Fibroblast of lung (primary cell): Measurements from ENCODE around the gene ZNF22. TPM values are rescaled to one million over a fixed set of nuclear protein-coding genes. Genes with fewer than 3 reads are reported as not detected.
A peak's percentile ranks its signal among the peaks of the same experiment; 100 is the strongest.

Experiments
- DNase-seq, 2 donors: peaks; one replicate each; pipeline versions ENCODE4 v3.0.0 to v3.0.0-alpha.2; 2010; ENCODE audit warnings: low read depth in 2 of 2
- H2AFZ ChIP-seq: 2 replicates; pipeline ENCODE4 v1.5.1; 2012; ENCODE audit warnings: low read length, control low read depth, inconsistent platforms
- H3K27ac ChIP-seq: 2 replicates; pipeline ENCODE4 v1.5.1; 2011; ENCODE audit warnings: low read length, control low read depth; ENCODE audit not compliant: insufficient read depth
- H3K27me3 ChIP-seq: 2 replicates; pipeline ENCODE4 v1.5.1; 2011; ENCODE audit warnings: mild to moderate bottlenecking, low read length; ENCODE audit not compliant: control insufficient read depth, insufficient read depth
- H3K36me3 ChIP-seq: 2 replicates; pipeline ENCODE4 v1.5.1; 2011; ENCODE audit warnings: low read length; ENCODE audit not compliant: control insufficient read depth, insufficient read depth
- H3K4me1 ChIP-seq: 2 replicates; pipeline ENCODE4 v1.5.1; 2011; ENCODE audit warnings: low read length; ENCODE audit not compliant: control insufficient read depth, insufficient read depth; ENCODE audit errors: extremely low read depth
- H3K4me2 ChIP-seq: 2 replicates; pipeline ENCODE4 v1.5.1; 2011; ENCODE audit warnings: low read length, control low read depth; ENCODE audit not compliant: insufficient read depth; ENCODE audit errors: extremely low read depth
- H3K4me3 ChIP-seq, 4 experiments: fragments of 200-600 bp in 1 of 4; sonication (generic) in 1 of 4; replicated peaks in 1 of 4; 2 replicates each; pipeline ENCODE4 v1.5.1; 2011 to 2016; ENCODE audit warnings: low read length in 4 of 4, low read depth in 3 of 4, mild to moderate bottlenecking in 3 of 4, control low read depth in 2 of 4, inconsistent platforms in 1 of 4, mixed read lengths in 1 of 4; ENCODE audit not compliant: insufficient read depth in 1 of 4; ENCODE audit errors: control extremely low read depth in 1 of 4
- H3K79me2 ChIP-seq: 2 replicates; pipeline ENCODE4 v1.5.1; 2012; ENCODE audit warnings: mild to moderate bottlenecking, low read length, inconsistent platforms; ENCODE audit not compliant: control insufficient read depth, insufficient read depth
- H3K9ac ChIP-seq: 2 replicates; pipeline ENCODE4 v1.5.1; 2011; ENCODE audit warnings: mild to moderate bottlenecking, low read length, control low read depth; ENCODE audit not compliant: insufficient read depth
- H3K9me3 ChIP-seq: 2 replicates; pipeline ENCODE4 v1.5.1; 2012; ENCODE audit warnings: low read depth, low read length; ENCODE audit not compliant: control insufficient read depth, insufficient read depth
- H4K20me1 ChIP-seq: 2 replicates; pipeline ENCODE4 v1.5.1; 2011; ENCODE audit warnings: low read length; ENCODE audit not compliant: control insufficient read depth, insufficient read depth; ENCODE audit errors: extremely low read depth
- EZH2 ChIP-seq: IDR thresholded peaks from 2 replicates; pipeline ENCODE4 v1.5.1; 2012; ENCODE audit warnings: low read length, control low read depth, mild to moderate bottlenecking; ENCODE audit errors: missing control alignments
- polyA plus RNA-seq, 2 donors: library from polyadenylated mRNA; depleted of rRNA in 1 of 2; stranded (reverse) in 1 of 2; unstranded in 1 of 2; fragments of >200 nt; gene quantifications; 2 replicates each; pipeline ENCODE4 v1.2.1, GENCODE V29; 2011 to 2012; ENCODE audit warnings: missing spikeins in 1 of 2
- total RNA-seq: library from RNA; depleted of rRNA; stranded (reverse); fragments of >200 nt; gene quantifications from 2 replicates; pipeline ENCODE4 v1.2.1, GENCODE V29; 2014
- TF ChIP-seq, protein P1 (sequence below), 2 donors: IDR thresholded peaks in 1 of 2; conservative IDR thresholded peaks in 1 of 2; 1 replicate in 1 of 2; 2 replicates in 1 of 2; pipeline ENCODE4 v1.5.1; 2011 to 2012; ENCODE audit warnings: low read length in 2 of 2, control low read depth in 1 of 2, inconsistent platforms in 1 of 2, low read depth in 1 of 2, mild to moderate bottlenecking in 1 of 2

Gene ZNF22
- total and polyA plus RNA-seq, 2 donors (not counting 1 experiment from before 2014, with no cell fraction given), result 16.0 to 23.0 TPM

GRCh38 chr10:44998146-44998631 lies 2.5 kb upstream of the ZNF22 start:
- no peaks in the 10 kb centered on the region for H3K36me3 ChIP-seq
- H3K9me3 ChIP-seq, result no peaks in the 10 kb centered on the region
- peaks cover 13% of the 10 kb centered on the region for H3K79me2 ChIP-seq
- H3K4me3 ChIP-seq, result no peak overlapping the region
- no peak overlapping the region for H3K4me2 ChIP-seq
- peak; percentile 52 to 54 for DNase-seq
- no peak for TF ChIP-seq EZH2
- TF ChIP-seq, protein P1, sequence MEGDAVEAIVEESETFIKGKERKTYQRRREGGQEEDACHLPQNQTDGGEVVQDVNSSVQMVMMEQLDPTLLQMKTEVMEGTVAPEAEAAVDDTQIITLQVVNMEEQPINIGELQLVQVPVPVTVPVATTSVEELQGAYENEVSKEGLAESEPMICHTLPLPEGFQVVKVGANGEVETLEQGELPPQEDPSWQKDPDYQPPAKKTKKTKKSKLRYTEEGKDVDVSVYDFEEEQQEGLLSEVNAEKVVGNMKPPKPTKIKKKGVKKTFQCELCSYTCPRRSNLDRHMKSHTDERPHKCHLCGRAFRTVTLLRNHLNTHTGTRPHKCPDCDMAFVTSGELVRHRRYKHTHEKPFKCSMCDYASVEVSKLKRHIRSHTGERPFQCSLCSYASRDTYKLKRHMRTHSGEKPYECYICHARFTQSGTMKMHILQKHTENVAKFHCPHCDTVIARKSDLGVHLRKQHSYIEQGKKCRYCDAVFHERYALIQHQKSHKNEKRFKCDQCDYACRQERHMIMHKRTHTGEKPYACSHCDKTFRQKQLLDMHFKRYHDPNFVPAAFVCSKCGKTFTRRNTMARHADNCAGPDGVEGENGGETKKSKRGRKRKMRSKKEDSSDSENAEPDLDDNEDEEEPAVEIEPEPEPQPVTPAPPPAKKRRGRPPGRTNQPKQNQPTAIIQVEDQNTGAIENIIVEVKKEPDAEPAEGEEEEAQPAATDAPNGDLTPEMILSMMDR (conservative IDR thresholded peaks at IDR 0.05 in 1 of 2, IDR thresholded peaks at IDR 0.05 in 1 of 2; ENCODE audit: low read depth in 1 of 2, low read length in 2 of 2), result no peak
- H3K9ac ChIP-seq, result no peak overlapping the region
- H3K4me1 ChIP-seq, result peaks cover 24% of the 10 kb centered on the region
- no peak overlapping the region for H2AFZ ChIP-seq
- H3K27ac ChIP-seq, result no peak overlapping the region
- H3K27me3 ChIP-seq, result no peaks in the 10 kb centered on the region
- no peaks in the 10 kb centered on the region for H4K20me1 ChIP-seq

DNA sequence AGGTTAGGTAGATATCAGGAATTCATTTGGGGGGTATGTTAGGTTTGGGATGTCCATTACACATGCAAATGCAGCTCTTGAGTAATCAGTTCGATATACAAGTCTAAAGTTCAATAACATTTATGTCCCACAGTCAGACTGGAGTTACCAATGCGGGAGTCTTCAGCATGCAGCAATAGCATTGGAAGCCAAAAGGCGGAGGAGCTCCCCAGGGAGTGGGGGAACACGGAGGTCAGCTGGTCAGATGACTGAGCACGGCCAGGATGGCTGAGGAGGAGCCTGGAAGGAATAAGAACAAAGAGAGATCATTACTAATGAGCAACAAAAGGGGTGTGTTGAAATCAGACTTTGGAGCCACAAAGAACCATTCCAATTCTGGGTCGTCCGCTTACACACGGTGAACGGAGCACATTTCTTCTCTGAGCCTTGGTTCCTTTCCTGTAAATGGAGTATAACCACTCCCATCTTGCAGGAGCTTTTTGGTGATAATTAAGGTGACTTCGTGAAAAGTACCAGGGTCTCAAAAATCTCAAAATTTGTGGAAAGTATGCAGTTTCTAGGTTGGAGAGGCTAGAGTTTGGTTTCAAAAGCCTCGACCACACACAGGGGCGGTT lies 478 bp upstream of the ZNF22 start:
- Histone ChIP-seq H4K20me1 (no peaks in the 10 kb centered on the region), H3K27ac (peak overlapping the region; percentile 88), H3K27me3 (no peaks in the 10 kb centered on the region), H3K4me3 (peak overlapping the region; percentile 27 to 77 (median 58)), H3K36me3 (peaks cover 2% of the 10 kb centered on the region), H3K9me3 (no peaks in the 10 kb centered on the region), H3K9ac (peak overlapping the region; percentile 85), H3K4me1 (peaks cover 9% of the 10 kb centered on the region), H3K4me2 (peak overlapping the region; percentile 53), H3K79me2 (peaks cover 17% of the 10 kb centered on the region), H2AFZ (peak overlapping the region; percentile 23)
- TF ChIP-seq, protein P1 (conservative IDR thresholded peaks at IDR 0.05 in 1 of 2, IDR thresholded peaks at IDR 0.05 in 1 of 2; ENCODE audit: low read depth in 1 of 2, low read length in 2 of 2), result no peak
- no peak for TF ChIP-seq EZH2
- peak; percentile 51 to 76 for DNase-seq

DNA sequence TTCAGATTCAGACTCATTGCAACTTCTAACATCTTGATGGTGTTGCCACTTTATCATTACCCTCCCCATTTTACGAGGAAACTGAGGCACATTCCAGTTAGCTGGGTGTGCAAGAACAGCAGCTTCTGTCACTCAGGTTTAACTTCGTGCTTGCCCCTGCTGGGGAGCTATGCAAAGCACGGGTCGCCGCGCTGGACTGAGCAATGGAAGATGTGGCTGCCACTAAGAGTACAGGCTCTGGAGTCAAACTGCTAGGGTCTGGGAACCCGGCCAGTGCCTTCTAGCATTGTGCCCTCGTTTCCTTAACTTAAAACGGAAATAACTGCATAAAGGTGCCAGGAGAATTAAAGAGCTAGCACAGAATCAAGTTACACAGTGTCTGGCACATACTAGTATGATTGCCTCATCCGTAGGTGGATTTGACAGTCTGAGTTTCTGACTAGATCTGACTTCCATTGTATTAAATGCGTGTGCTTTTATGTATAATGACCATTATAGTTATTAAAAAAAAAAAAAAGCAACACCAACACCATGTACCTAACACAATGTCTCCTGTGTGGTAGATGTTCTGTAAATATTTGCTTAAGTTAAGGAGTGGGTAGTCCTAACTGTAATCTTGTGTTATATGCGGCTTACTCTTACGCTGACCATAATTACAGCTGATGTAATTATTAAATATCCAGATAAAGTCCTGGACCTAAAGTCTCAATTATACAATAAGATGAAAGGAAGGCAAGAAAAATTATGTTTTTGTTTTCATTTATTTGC lies 842 bp downstream of the ZNF22 start:
- peak overlapping the region; percentile 88 for H3K27ac ChIP-seq
- no peaks in the 10 kb centered on the region for H3K27me3 ChIP-seq
- H2AFZ ChIP-seq, result peak overlapping the region; percentile 85
- no peaks in the 10 kb centered on the region for H4K20me1 ChIP-seq
- H3K36me3 ChIP-seq, result peaks cover 2% of the 10 kb centered on the region
- peak; percentile 75 to 81 for DNase-seq
- no peak for TF ChIP-seq EZH2
- TF ChIP-seq, protein P1 (conservative IDR thresholded peaks at IDR 0.05 in 1 of 2, IDR thresholded peaks at IDR 0.05 in 1 of 2; ENCODE audit: low read depth in 1 of 2, low read length in 2 of 2), result peak in 1 of 2 donors; percentile 27
- H3K9me3 ChIP-seq, result no peaks in the 10 kb centered on the region
- peak overlapping the region; percentile 85 for H3K9ac ChIP-seq
- H3K4me1 ChIP-seq, result peaks cover 3% of the 10 kb centered on the region
- H3K4me2 ChIP-seq, result peak overlapping the region; percentile 98
- peak overlapping the region; percentile 53 to 86 (median 66) for H3K4me3 ChIP-seq
- H3K79me2 ChIP-seq, result peaks cover 17% of the 10 kb centered on the region
